ENCODE data around the gene PBX3.

The PBX3 gene

GRCh38 chr9:125985142-125985997 is 238.2 kb downstream of the PBX3 start:
- no peak for DNase-seq

GRCh38 chr9:125985998-125986655 is 239.0 kb downstream of the PBX3 start:
- DNase-seq: no peak

- DNase-seq: no peak
Observed at GRCh38 chr9:125986966-125987365, 239.8 kb downstream of the PBX3 start.

- no peak for DNase-seq
Observed at GRCh38 chr9:125987420-125987819, 240.2 kb downstream of the PBX3 start.

- no peak for DNase-seq
Observed at GRCh38 chr9:125988479-125989050, 241.4 kb downstream of the PBX3 start.

GRCh38 chr9:125989090-125989501 is 241.9 kb downstream of the PBX3 start:
- DNase-seq: no peak

GRCh38 chr9:125989524-125990180 is 242.5 kb downstream of the PBX3 start:
- DNase-seq: no peak

GRCh38 chr9:125990186-125990792 is 243.1 kb downstream of the PBX3 start:
- no peak for DNase-seq

GRCh38 chr9:125990793-125991220 is 243.6 kb downstream of the PBX3 start:
- DNase-seq: no peak

GRCh38 chr9:125991886-125992529 is 244.8 kb downstream of the PBX3 start:
- DNase-seq: no peak

GRCh38 chr9:125992557-125992956 is 245.4 kb downstream of the PBX3 start:
- DNase-seq: no peak

- no peak for DNase-seq
Observed at GRCh38 chr9:125993466-125993865, 246.3 kb downstream of the PBX3 start.

GRCh38 chr9:125994066-125994943 is 247.1 kb downstream of the PBX3 start:
- no peak for DNase-seq

GRCh38 chr9:125995006-125995405 is 247.8 kb downstream of the PBX3 start:
- DNase-seq: no peak

- DNase-seq: no peak
Observed at GRCh38 chr9:125995706-125996105, 248.5 kb downstream of the PBX3 start.

- DNase-seq: no peak
Observed at GRCh38 chr9:125996791-125997190, 249.6 kb downstream of the PBX3 start.

GRCh38 chr9:125997196-125997823 is 250.1 kb downstream of the PBX3 start:
- DNase-seq: peak; percentile 5

GRCh38 chr9:125998837-125999503 is 251.8 kb downstream of the PBX3 start:
- DNase-seq: no peak

GRCh38 chr9:125999504-125999881 is 252.3 kb downstream of the PBX3 start:
- DNase-seq: no peak

- no peak for DNase-seq
Observed at GRCh38 chr9:126000256-126000655, 253.1 kb downstream of the PBX3 start.
